22Rv1 (cell line): ENCODE measurements around the gene ZEB2.
A peak's percentile ranks its signal among the peaks of the same experiment; 100 is the strongest.

Experiments
- H3K27ac ChIP-seq: fragments of 450-650 bp; 2 replicates; pipeline ENCODE4 v1.5.1; 2017
- CTCF ChIP-seq: fragments of 450-650 bp; IDR thresholded peaks from 2 replicates; pipeline ENCODE4 v1.5.1; 2017; ENCODE audit warnings: mild to moderate bottlenecking
- ZFX ChIP-seq: fragments of 450-650 bp; IDR thresholded peaks from 2 replicates; pipeline ENCODE4 v1.6.1; 2017; ENCODE audit warnings: antibody characterized with exemption, borderline replicate concordance

ZEB2 gene

GRCh38 chr2:144358374-144358964, 161.4 kb downstream of the ZEB2 start:
- no peak overlapping the region for H3K27ac ChIP-seq
- no peak for TF ChIP-seq CTCF
- no peak for TF ChIP-seq ZFX

- TF ChIP-seq CTCF, result no peak
- TF ChIP-seq ZFX, result no peak
- H3K27ac ChIP-seq, result no peak overlapping the region
Observed at GRCh38 chr2:144357623-144358373, 162.1 kb downstream of the ZEB2 start.

- no peak for TF ChIP-seq ZFX
- TF ChIP-seq CTCF, result no peak
Observed at GRCh38 chr2:144356402-144356801, 163.5 kb downstream of the ZEB2 start.

GRCh38 chr2:144354953-144355352, 165.0 kb downstream of the ZEB2 start:
- TF ChIP-seq ZFX (no peak), CTCF (no peak)
- no peak overlapping the region for H3K27ac ChIP-seq

More at GRCh38 chr2:144356402-144356801, 163.5 kb downstream of the ZEB2 start:
- H3K27ac ChIP-seq, result no peak overlapping the region

- H3K27ac ChIP-seq, result no peak overlapping the region
- TF ChIP-seq ZFX (no peak), CTCF (no peak)
Observed at GRCh38 chr2:144351687-144352086, 168.2 kb downstream of the ZEB2 start.

- TF ChIP-seq ZFX, result no peak
- TF ChIP-seq CTCF, result no peak
- peak overlapping the region; percentile 46 for H3K27ac ChIP-seq
Observed at GRCh38 chr2:144350151-144350802, 169.6 kb downstream of the ZEB2 start.

GRCh38 chr2:144349674-144350073, 170.2 kb downstream of the ZEB2 start:
- TF ChIP-seq ZFX (no peak), CTCF (no peak)
- peak overlapping the region; percentile 46 for H3K27ac ChIP-seq
